IPS-18c (cell line): ENCODE results near the gene C2CD4A.

ENCODE experiments used
- H3K4me3 ChIP-seq: 2 replicates; pipeline ENCODE4 v1.7.0; 2013; ENCODE audit warnings: low read depth, mild to moderate bottlenecking, low read length, moderate library complexity; ENCODE audit not compliant: insufficient read depth
- H3K9me3 ChIP-seq: one replicate; pipeline ENCODE4 v1.6.1; 2013; ENCODE audit warnings: mild to moderate bottlenecking, low read length, moderate library complexity; ENCODE audit not compliant: control insufficient read depth, insufficient read depth

Gene C2CD4A

GRCh38 chr15:62109982-62110851 is 43.4 kb downstream of the C2CD4A start:
- no peak overlapping the region for H3K4me3 ChIP-seq
- H3K9me3 ChIP-seq, result no peaks in the 10 kb centered on the region

DNA sequence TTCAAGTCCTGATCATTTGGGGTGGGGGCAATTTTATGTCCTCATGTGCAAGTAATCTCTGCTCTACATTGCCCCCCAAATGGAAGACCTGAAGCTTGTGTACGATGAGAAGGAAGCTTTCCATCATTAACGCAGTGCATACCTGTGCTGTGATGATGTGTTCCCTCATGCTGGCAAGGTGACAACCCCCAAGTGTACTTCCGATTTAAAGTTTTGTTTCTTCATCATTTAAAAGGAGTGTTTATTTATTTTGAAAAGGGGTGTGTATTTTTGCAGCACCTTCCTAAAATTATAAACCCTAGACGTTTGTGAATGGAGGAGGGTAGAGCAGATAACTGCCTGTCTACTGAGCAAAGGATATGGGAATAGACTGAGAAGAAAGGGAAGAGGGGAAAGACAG is 45.3 kb downstream of the C2CD4A start:
- H3K9me3 ChIP-seq, result no peaks in the 10 kb centered on the region

DNA sequence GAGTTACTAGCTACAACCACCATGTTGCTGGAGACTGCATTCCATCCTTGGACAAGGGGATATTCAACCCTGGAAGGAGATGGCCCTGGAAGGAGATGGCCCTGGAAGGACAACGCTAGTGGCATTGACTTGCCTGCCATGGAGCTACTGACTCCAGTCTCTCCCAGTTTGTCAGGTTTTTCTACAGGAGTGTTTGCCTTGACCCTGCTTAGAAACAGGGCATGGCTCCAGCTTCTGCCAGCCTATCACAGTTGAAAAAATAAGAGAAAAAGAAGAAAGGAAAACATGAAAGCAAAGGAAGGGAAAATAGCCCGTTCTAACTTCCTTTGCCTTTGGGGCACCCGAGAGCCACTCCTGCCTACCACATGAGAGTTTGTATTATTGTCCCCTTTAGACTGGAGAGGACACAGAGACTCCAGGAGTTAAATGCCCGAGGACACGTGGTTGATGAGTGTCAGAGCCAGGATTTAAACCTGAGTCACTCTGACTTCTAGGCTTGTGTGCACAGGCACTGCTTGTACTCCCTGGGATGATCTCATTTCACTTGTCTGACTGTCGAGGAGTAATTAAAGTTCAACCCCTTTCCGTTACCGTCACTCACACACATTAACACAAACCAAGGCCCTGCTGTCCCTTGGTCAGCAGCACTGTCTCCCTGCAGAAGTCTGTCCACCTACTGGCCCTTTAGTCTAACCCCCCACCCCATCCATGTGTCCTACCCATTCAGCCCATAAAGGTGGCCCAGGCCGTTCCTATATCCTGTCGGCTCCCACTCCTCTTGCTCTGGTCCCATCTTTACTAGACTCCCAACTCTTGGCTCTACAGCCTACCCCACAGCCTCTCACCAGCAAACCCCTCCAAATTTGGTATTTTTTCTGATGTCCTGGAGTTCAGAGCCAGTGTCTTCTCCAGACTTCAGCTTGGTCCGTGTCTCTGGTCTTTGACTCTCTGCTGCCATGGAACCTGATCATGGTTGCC is 46.1 kb downstream of the C2CD4A start:
- H3K4me3 ChIP-seq, result no peak overlapping the region
- no peaks in the 10 kb centered on the region for H3K9me3 ChIP-seq

More for the DNA sequence above, 45.3 kb downstream of the C2CD4A start:
- no peak overlapping the region for H3K4me3 ChIP-seq

DNA sequence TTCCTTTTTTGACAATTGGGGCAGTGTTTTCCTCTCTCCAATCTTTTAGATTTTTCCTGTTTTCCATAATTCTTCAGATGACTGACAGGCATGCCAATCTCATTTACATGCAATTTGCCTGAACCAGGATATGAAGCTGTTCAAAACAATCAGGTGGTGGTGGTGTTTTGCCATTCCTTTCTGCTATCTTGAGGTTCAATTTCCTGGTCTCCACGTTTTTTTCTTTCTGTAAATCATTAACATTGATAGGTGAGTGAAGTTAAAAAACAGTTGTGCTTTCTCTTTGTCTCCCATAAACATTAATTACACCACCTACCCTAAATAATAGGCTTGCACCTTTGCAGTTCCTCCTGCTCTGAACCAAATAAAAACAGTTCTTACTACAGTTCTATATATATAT is 49.1 kb downstream of the C2CD4A start:
- no peak overlapping the region for H3K4me3 ChIP-seq
- peaks cover 3% of the 10 kb centered on the region for H3K9me3 ChIP-seq

GRCh38 chr15:62118520-62119226 is 51.9 kb downstream of the C2CD4A start:
- Histone ChIP-seq H3K9me3 (peaks cover 3% of the 10 kb centered on the region), H3K4me3 (no peak overlapping the region)

DNA sequence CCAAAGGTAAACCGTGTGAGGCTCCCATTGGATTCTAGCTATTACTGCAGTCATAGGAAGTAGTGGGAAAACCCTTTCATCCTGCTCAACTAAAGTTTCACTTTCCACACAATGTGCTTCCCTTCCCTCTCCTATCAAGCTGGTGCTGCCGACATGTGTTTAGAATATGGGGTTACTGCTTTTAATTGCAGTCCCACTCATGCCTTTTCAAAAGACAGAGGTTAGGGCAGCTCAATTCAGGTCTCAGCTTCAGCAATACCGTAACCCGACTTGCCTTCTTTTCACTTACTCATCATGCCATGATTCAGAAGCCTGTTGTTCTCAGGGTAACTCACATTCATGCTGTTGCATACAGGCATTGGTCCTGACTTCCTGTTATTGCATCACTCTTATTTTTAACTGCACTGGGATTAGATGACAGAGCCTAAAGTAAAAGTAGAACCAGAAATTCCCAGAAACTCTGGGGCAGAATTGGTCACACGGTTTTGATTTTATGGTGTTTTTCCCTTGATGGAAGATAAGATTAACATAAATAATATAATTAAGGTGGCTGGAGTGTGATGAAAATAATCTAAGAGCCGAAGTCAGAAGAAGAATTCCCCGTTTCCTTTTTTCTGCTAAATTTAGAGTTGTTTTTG is 52.6 kb downstream of the C2CD4A start:
- peaks cover 3% of the 10 kb centered on the region for H3K9me3 ChIP-seq
- H3K4me3 ChIP-seq, result no peak overlapping the region

GRCh38 chr15:62119874-62120273 is 53.1 kb downstream of the C2CD4A start:
- H3K4me3 ChIP-seq, result no peak overlapping the region
- H3K9me3 ChIP-seq, result peaks cover 3% of the 10 kb centered on the region
